ENCODE measurements around the gene ZNRF2. TPM values are rescaled to one million over a fixed set of nuclear protein-coding genes. Genes with fewer than 3 reads are reported as not detected.

The ZNRF2 gene
- total RNA-seq, 1 experiment from 2014 or later = 25.8 TPM

DNA sequence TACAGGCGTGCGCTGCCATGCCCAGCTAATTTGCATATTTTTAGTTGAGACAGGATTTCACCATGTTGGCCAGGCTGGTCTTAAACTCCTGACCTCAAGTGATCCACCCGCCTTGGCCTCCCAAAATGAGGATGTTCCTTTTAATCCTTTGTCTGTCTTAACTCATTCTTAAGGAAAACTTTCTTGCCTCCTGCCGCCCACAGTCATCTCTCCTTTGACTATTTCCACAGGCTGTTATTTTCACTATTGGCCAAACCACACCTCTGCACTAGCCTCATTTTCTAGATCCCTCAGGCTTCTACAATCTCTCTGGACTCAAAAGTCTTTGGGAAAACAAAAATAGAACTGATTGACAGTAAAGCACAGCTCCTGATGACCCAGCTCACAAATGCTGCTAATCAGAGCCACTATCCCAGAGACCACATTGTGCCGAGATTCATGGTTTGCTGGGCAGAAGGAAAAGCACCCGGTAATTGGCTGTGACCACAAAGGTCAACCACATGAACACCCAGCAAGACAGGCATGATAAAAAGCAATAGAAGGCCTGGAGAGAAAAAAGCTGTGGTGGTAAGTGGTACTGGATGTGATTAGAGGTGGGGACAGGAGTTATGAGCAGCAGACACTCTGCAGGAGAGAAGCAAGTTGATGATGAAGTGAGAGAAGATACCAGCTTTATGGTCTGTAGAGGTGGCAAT lies 44.1 kb upstream of the ZNRF2 start:
- intact Hi-C loops (cut with micrococcal nuclease; ENCODE audit: unreplicated experiment) = no loop called here
- Mint-ChIP-seq H3K36me3 (ENCODE audit: insufficient read depth, unreplicated experiment) (no peaks in the 10 kb centered on the region), H3K4me1 (ENCODE audit: low read depth, unreplicated experiment) (peaks cover 26% of the 10 kb centered on the region), H3K27ac (ENCODE audit: unreplicated experiment) (no peak overlapping the region), H3K9me3 (ENCODE audit: low read depth, unreplicated experiment) (peaks cover 2% of the 10 kb centered on the region), H3K27me3 (ENCODE audit: unreplicated experiment) (peaks cover 16% of the 10 kb centered on the region), H3K4me3 (ENCODE audit: low read depth, unreplicated experiment) (no peak overlapping the region)
- CTCF ChIA-PET = interaction anchor here (1.5 kb wide), 1 partner anchor 15 kb away, joined by 12 read pairs; no protein-coding TSS in a partner anchor
- TF ChIP-seq, protein P1, sequence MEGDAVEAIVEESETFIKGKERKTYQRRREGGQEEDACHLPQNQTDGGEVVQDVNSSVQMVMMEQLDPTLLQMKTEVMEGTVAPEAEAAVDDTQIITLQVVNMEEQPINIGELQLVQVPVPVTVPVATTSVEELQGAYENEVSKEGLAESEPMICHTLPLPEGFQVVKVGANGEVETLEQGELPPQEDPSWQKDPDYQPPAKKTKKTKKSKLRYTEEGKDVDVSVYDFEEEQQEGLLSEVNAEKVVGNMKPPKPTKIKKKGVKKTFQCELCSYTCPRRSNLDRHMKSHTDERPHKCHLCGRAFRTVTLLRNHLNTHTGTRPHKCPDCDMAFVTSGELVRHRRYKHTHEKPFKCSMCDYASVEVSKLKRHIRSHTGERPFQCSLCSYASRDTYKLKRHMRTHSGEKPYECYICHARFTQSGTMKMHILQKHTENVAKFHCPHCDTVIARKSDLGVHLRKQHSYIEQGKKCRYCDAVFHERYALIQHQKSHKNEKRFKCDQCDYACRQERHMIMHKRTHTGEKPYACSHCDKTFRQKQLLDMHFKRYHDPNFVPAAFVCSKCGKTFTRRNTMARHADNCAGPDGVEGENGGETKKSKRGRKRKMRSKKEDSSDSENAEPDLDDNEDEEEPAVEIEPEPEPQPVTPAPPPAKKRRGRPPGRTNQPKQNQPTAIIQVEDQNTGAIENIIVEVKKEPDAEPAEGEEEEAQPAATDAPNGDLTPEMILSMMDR (IDR thresholded peaks at IDR 0.05; ENCODE audit: unreplicated experiment) = no peak
- DNase-seq = no peak
- BruUV-seq (replicated peaks) = no TSS peak

DNA sequence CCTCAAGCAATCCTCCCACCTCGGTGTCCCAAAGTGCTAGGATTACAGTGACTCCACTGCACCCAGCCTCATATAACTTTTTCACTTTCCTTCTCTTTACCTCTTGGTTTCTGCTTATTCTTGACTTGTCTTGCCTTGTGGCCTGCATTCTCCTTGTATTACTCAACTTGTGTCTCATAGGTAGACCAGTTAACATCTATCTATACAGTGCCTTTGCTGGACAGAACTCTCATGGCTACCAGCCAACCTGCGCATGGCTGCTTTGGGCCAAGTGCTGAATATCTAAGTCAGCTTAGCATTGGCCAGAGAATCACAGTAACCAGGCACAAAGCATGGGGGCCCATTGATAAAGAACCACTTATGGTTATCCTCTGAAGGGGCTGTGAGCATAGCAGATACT lies 42.6 kb upstream of the ZNRF2 start:
- Mint-ChIP-seq H3K27me3 (ENCODE audit: unreplicated experiment) (peaks cover 16% of the 10 kb centered on the region), H3K9me3 (ENCODE audit: low read depth, unreplicated experiment) (peaks cover 2% of the 10 kb centered on the region), H3K27ac (ENCODE audit: unreplicated experiment) (no peak overlapping the region), H3K4me3 (ENCODE audit: low read depth, unreplicated experiment) (no peak overlapping the region), H3K4me1 (ENCODE audit: low read depth, unreplicated experiment) (peaks cover 26% of the 10 kb centered on the region), H3K36me3 (ENCODE audit: insufficient read depth, unreplicated experiment) (no peaks in the 10 kb centered on the region)
- CTCF ChIA-PET = interaction anchor here (0.6 kb wide), 1 partner anchor 9 kb away, joined by 3 read pairs; no protein-coding TSS in a partner anchor
- no TSS peak for BruUV-seq (replicated peaks)
- TF ChIP-seq, protein P1 (IDR thresholded peaks at IDR 0.05; ENCODE audit: unreplicated experiment) = no peak
- intact Hi-C loops (cut with micrococcal nuclease; ENCODE audit: unreplicated experiment) = no loop called here
- no peak for DNase-seq

DNA sequence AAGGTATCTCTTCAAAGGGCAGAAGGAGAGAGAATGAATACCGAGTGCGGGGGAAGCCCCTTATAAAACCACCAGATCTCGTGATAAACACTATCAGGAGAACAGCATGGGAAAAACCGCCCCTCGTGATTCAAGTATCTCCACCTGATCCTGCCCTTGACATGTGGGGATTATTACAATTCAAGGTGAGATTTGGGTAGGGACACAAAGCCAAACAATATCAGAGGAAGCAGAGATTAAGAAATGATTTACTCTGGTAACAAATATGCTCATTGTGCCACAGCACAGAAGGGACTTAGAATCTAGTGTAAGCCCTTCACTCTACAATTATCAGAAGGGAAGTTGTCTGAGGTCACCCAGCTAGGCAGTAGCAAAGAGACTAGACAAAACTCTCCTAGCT lies 40.1 kb upstream of the ZNRF2 start:
- Mint-ChIP-seq H3K27ac (ENCODE audit: unreplicated experiment) (no peak overlapping the region), H3K9me3 (ENCODE audit: low read depth, unreplicated experiment) (peaks cover 2% of the 10 kb centered on the region), H3K36me3 (ENCODE audit: insufficient read depth, unreplicated experiment) (no peaks in the 10 kb centered on the region), H3K27me3 (ENCODE audit: unreplicated experiment) (peaks cover 24% of the 10 kb centered on the region), H3K4me1 (ENCODE audit: low read depth, unreplicated experiment) (peaks cover 22% of the 10 kb centered on the region), H3K4me3 (ENCODE audit: low read depth, unreplicated experiment) (no peak overlapping the region)
- CTCF ChIA-PET = no interaction called here
- intact Hi-C loops (cut with micrococcal nuclease; ENCODE audit: unreplicated experiment) = no loop called here
- no peak for DNase-seq
- BruUV-seq (replicated peaks) = no TSS peak
- TF ChIP-seq, protein P1 (IDR thresholded peaks at IDR 0.05; ENCODE audit: unreplicated experiment) = no peak

DNA sequence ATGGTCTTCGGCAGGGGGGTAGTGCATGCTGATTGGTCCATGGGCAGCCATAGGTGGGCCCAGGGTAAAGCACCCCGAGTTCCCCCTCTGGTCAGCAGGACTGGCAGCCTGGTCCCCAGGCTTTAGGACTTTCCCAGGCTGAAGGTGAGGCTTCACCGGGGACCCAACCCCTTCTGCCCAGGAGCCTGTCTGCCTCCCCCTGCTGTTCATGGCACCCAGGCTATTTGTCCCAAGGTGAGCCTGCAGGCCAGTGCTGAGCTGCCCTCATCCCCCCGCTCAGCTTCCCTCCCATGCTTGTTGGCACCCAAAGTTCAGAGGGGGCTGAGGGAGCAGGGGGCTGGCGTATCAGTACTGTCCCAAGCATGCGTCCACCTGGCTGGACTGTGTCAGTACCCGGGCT lies 38.5 kb upstream of the ZNRF2 start:
- Mint-ChIP-seq H3K9me3 (ENCODE audit: low read depth, unreplicated experiment) (peaks cover 2% of the 10 kb centered on the region), H3K36me3 (ENCODE audit: insufficient read depth, unreplicated experiment) (no peaks in the 10 kb centered on the region), H3K4me3 (ENCODE audit: low read depth, unreplicated experiment) (no peak overlapping the region), H3K27ac (ENCODE audit: unreplicated experiment) (no peak overlapping the region), H3K27me3 (ENCODE audit: unreplicated experiment) (peaks cover 13% of the 10 kb centered on the region), H3K4me1 (ENCODE audit: low read depth, unreplicated experiment) (peaks cover 11% of the 10 kb centered on the region)
- BruUV-seq (replicated peaks) = no TSS peak
- no peak for DNase-seq
- CTCF ChIA-PET = interaction anchor here (1.0 kb wide), 1 partner anchor 9 kb away, joined by 4 read pairs; no protein-coding TSS in a partner anchor
- intact Hi-C loops (cut with micrococcal nuclease; ENCODE audit: unreplicated experiment) = no loop called here
- TF ChIP-seq, protein P1 (IDR thresholded peaks at IDR 0.05; ENCODE audit: unreplicated experiment) = no peak

All from Calu3 (cell line).